Mesodermal cell (in vitro differentiated cells): ENCODE measurements around the gene PHACTR1.

Experiments
- H3K27ac ChIP-seq: 2 replicates; pipeline ENCODE4 v1.7.0; 2013; ENCODE audit warnings: mild to moderate bottlenecking, low read depth, low read length, moderate library complexity; ENCODE audit not compliant: severe bottlenecking
- H3K36me3 ChIP-seq: 2 replicates; pipeline ENCODE4 v1.7.1; 2013; ENCODE audit warnings: mild to moderate bottlenecking, low read length, moderate library complexity; ENCODE audit not compliant: control insufficient read depth, insufficient read depth
- H3K4me1 ChIP-seq: one replicate; pipeline ENCODE4 v1.7.1; 2013; ENCODE audit warnings: mild to moderate bottlenecking, low read length; ENCODE audit not compliant: insufficient read depth, control insufficient read depth, poor library complexity, severe bottlenecking
- H3K4me3 ChIP-seq: 2 replicates; pipeline ENCODE4 v1.7.0; 2013; ENCODE audit warnings: low read length, control low read depth, mild to moderate bottlenecking; ENCODE audit not compliant: insufficient read depth, poor library complexity, severe bottlenecking; ENCODE audit errors: extremely low read depth
- H3K9me3 ChIP-seq: 2 replicates; pipeline ENCODE4 v1.7.1; 2013; ENCODE audit warnings: mild to moderate bottlenecking, low read length, moderate library complexity; ENCODE audit not compliant: control insufficient read depth
- WGBS, 2 experiments: methylation state at CpG; one replicate each; pipeline ENCODE4 v1.1.5; 2013; ENCODE audit warnings: missing lambda C conversion rate in 2 of 2; ENCODE audit not compliant: insufficient coverage in 2 of 2; 5-methylcytosine and 5-hydroxymethylcytosine counted together

The PHACTR1 gene

GRCh38 chr6:13184089-13184468 lies 467.5 kb downstream of the PHACTR1 start:
- Histone ChIP-seq H3K27ac (no peak overlapping the region), H3K4me3 (no peak overlapping the region), H3K36me3 (no peaks in the 10 kb centered on the region), H3K9me3 (no peaks in the 10 kb centered on the region), H3K4me1 (no peaks in the 10 kb centered on the region)
- WGBS, 2 experiments, result 86 to 91% methylated on average over 6 of the region's 7 CpGs

DNA sequence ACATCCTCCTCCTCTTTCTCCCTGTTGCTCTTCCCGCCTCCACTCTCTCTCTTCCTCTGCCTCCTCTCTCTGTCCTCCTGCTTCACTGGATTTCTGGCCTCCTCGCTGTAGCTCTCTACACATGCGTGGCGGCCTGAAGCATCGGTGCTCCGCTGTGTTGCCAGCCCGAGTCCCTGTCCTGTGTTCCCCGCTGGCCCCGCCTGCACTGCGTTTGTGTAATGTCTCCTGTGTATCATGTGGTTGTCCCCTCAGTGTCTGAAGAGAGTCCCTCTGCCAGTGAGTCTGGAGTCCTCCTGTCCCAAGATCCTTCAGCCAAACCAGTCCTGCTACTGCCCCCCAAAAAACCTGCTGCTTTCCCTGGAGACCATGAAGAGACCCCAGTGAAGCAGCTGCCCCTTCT lies 468.0 kb downstream of the PHACTR1 start:
- 90 to 94% methylated on average over 6 to 8 of the region's 10 CpGs for WGBS, 2 experiments
- Histone ChIP-seq H3K4me3 (no peak overlapping the region), H3K4me1 (no peaks in the 10 kb centered on the region), H3K9me3 (no peaks in the 10 kb centered on the region), H3K36me3 (no peaks in the 10 kb centered on the region), H3K27ac (no peak overlapping the region)

GRCh38 chr6:13186861-13187260 lies 470.3 kb downstream of the PHACTR1 start:
- no peaks in the 10 kb centered on the region for H3K9me3 ChIP-seq
- no peak overlapping the region for H3K27ac ChIP-seq
- H3K4me1 ChIP-seq, result no peaks in the 10 kb centered on the region
- WGBS, 2 experiments, result 96 to 100% methylated on average over 5 of the region's 10 CpGs
- no peak overlapping the region for H3K4me3 ChIP-seq
- H3K36me3 ChIP-seq, result no peaks in the 10 kb centered on the region

- no peaks in the 10 kb centered on the region for H3K9me3 ChIP-seq
- no peaks in the 10 kb centered on the region for H3K4me1 ChIP-seq
- H3K4me3 ChIP-seq, result no peak overlapping the region
- no peaks in the 10 kb centered on the region for H3K36me3 ChIP-seq
- H3K27ac ChIP-seq, result no peak overlapping the region
- 91 to 96% methylated on average over 3 of the region's 3 CpGs for WGBS, 2 experiments
Observed at GRCh38 chr6:13187692-13188091, 471.1 kb downstream of the PHACTR1 start.

GRCh38 chr6:13188306-13188705 lies 471.7 kb downstream of the PHACTR1 start:
- no peaks in the 10 kb centered on the region for H3K9me3 ChIP-seq
- H3K4me3 ChIP-seq, result no peak overlapping the region
- no peaks in the 10 kb centered on the region for H3K4me1 ChIP-seq
- no peak overlapping the region for H3K27ac ChIP-seq
- H3K36me3 ChIP-seq, result no peaks in the 10 kb centered on the region
- WGBS, 2 experiments, result 100% methylated on average over 1 to 2 of the region's 3 CpGs

- H3K9me3 ChIP-seq, result no peaks in the 10 kb centered on the region
- no peaks in the 10 kb centered on the region for H3K4me1 ChIP-seq
- H3K36me3 ChIP-seq, result no peaks in the 10 kb centered on the region
- H3K4me3 ChIP-seq, result no peak overlapping the region
- H3K27ac ChIP-seq, result no peak overlapping the region
- 83 to 94% methylated on average over 2 to 3 of the region's 6 CpGs for WGBS, 2 experiments
Observed at GRCh38 chr6:13189710-13190109, 473.1 kb downstream of the PHACTR1 start.

DNA sequence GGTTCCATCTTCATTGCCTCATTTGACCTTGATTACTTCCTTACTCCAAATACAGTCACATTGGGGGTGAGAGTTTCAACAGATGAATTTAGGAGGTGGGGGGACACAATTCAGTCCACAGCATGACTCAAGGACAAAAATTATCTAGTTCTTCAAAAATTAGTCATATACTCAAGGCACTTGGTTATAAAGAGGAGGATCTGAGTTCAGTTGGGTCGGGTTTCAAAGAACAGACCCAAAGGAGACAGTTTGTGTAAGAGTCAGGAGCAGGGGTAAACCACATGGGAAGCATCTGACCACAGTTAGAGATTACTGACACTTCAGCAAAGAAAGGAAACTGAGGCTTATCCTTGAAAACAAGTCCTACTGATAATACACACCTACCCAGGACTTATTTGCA lies 473.8 kb downstream of the PHACTR1 start:
- Histone ChIP-seq H3K27ac (no peak overlapping the region), H3K36me3 (no peaks in the 10 kb centered on the region), H3K4me3 (no peak overlapping the region), H3K9me3 (no peaks in the 10 kb centered on the region), H3K4me1 (no peaks in the 10 kb centered on the region)
- WGBS, 2 experiments, result 100% methylated on average over 1 of the region's 1 CpG; no CpG with 5 or more reads in 1 of the 2 experiments

- WGBS, 2 experiments, result 57% methylated on average over 1 of the region's 1 CpG; no CpG with 5 or more reads in 1 of the 2 experiments
- Histone ChIP-seq H3K9me3 (no peaks in the 10 kb centered on the region), H3K27ac (no peak overlapping the region), H3K4me3 (no peak overlapping the region), H3K36me3 (no peaks in the 10 kb centered on the region), H3K4me1 (no peaks in the 10 kb centered on the region)
Observed at GRCh38 chr6:13191461-13191860, 474.9 kb downstream of the PHACTR1 start.

GRCh38 chr6:13194852-13195251 lies 478.3 kb downstream of the PHACTR1 start:
- no peaks in the 10 kb centered on the region for H3K4me1 ChIP-seq
- no peaks in the 10 kb centered on the region for H3K9me3 ChIP-seq
- H3K27ac ChIP-seq, result no peak overlapping the region
- WGBS, 2 experiments, result 75 to 80% methylated on average over 2 to 4 of the region's 6 CpGs
- no peaks in the 10 kb centered on the region for H3K36me3 ChIP-seq
- H3K4me3 ChIP-seq, result no peak overlapping the region

- WGBS, 2 experiments, result 75 to 93% methylated on average over 2 to 3 of the region's 5 CpGs
- no peaks in the 10 kb centered on the region for H3K4me1 ChIP-seq
- no peaks in the 10 kb centered on the region for H3K9me3 ChIP-seq
- H3K4me3 ChIP-seq, result no peak overlapping the region
- H3K27ac ChIP-seq, result no peak overlapping the region
- H3K36me3 ChIP-seq, result no peaks in the 10 kb centered on the region
Observed at GRCh38 chr6:13195803-13196202, 479.2 kb downstream of the PHACTR1 start.

DNA sequence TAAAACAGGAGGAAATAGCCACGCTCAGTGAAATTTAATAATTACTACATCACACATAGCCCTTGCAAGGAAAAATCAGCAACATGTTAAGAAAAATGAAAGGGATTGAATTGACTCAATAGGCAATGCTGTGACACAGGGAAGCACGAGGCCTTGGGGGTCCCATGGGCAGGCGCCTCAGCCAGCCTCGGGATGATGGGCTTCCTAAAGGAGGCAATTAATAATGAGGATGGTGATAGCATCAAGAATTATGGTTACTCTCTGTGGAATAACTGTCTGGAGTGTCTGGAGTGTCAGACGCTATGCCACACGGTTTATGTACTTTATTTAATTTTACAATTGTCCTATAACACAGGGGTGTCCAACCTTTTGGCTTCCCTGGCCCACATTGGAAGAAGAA lies 481.6 kb downstream of the PHACTR1 start:
- Histone ChIP-seq H3K4me3 (no peak overlapping the region), H3K27ac (no peak overlapping the region), H3K9me3 (no peaks in the 10 kb centered on the region), H3K36me3 (no peaks in the 10 kb centered on the region), H3K4me1 (peaks cover 5% of the 10 kb centered on the region)
- 86 to 97% methylated on average over 1 to 3 of the region's 6 CpGs for WGBS, 2 experiments
